ENCODE measurements around the gene C2orf72. TPM values are rescaled to one million over a fixed set of nuclear protein-coding genes. Genes with fewer than 3 reads are reported as not detected.
A peak's percentile ranks its signal among the peaks of the same experiment; 100 is the strongest.

The C2orf72 gene
- total and polyA plus RNA-seq, 2 of the 13 experiments (the other 11 are each of a cell fraction or from before 2014, with no cell fraction given), result 147 to 203 TPM

DNA sequence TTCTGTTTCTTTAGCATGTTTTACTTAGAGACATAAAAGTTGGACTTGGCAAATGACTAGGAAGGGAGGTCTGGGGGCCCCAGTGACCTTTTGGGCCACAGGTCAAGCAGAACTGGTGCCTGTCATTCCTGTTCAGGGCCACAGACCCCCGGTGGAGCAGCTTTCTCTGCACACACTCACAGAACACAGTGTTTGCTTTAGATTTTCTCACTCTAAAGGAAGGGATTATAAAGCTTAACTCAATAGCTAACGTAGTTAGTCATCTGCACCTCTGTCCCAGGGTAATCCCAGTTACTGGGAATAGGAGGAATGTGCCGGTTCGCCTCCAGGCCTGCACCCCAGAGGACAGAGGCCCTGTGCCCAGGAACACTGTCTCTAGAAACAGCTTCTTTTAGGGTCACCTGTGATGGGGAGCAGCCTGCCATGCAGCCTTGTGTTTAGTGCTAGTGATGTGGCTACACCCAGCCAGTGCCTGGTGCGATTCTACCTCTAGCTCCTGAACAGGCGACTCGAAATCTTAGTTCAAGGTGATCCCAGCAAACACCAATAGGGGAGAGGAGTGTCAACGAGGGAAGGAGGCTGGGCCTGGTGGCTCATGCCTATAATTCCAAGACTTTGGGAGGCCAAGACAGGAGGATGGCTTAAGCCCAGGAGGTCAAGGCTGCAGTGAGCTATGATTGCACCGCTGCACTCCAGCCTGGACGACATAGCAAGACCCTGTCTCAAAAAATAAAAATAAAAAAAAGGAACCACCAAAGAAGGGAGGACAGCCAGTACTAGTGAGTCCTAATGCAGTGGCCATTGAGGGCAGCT lies 29.8 kb upstream of the C2orf72 start (continued):
- TF ChIP-seq U2AF1 (optimal IDR thresholded peaks at IDR 0.05; ENCODE audit: low read depth, low read length), result no peak
- 0 out of 2 replicates have a peak, but pooled peaks have one; percentile 30 for TF ChIP-seq DRAP1 (CRISPR knock-in tag; IDR thresholded peaks at IDR 0.05)
- no peak for TF ChIP-seq TARDBP (CRISPR knock-in tag; IDR thresholded peaks at IDR 0.05)
- TF ChIP-seq, protein P1, sequence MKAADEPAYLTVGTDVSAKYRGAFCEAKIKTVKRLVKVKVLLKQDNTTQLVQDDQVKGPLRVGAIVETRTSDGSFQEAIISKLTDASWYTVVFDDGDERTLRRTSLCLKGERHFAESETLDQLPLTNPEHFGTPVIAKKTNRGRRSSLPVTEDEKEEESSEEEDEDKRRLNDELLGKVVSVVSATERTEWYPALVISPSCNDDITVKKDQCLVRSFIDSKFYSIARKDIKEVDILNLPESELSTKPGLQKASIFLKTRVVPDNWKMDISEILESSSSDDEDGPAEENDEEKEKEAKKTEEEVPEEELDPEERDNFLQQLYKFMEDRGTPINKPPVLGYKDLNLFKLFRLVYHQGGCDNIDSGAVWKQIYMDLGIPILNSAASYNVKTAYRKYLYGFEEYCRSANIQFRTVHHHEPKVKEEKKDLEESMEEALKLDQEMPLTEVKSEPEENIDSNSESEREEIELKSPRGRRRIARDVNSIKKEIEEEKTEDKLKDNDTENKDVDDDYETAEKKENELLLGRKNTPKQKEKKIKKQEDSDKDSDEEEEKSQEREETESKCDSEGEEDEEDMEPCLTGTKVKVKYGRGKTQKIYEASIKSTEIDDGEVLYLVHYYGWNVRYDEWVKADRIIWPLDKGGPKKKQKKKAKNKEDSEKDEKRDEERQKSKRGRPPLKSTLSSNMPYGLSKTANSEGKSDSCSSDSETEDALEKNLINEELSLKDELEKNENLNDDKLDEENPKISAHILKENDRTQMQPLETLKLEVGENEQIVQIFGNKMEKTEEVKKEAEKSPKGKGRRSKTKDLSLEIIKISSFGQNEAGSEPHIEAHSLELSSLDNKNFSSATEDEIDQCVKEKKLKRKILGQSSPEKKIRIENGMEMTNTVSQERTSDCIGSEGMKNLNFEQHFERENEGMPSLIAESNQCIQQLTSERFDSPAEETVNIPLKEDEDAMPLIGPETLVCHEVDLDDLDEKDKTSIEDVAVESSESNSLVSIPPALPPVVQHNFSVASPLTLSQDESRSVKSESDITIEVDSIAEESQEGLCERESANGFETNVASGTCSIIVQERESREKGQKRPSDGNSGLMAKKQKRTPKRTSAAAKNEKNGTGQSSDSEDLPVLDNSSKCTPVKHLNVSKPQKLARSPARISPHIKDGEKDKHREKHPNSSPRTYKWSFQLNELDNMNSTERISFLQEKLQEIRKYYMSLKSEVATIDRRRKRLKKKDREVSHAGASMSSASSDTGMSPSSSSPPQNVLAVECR (CRISPR knock-in tag; IDR thresholded peaks at IDR 0.05; ENCODE audit: borderline replicate concordance), result peak; percentile 34; the same call in 1 of the 2 replicates
- TF ChIP-seq NFAT5 (CRISPR knock-in tag; IDR thresholded peaks at IDR 0.05), result no peak
- TF ChIP-seq, protein P2, sequence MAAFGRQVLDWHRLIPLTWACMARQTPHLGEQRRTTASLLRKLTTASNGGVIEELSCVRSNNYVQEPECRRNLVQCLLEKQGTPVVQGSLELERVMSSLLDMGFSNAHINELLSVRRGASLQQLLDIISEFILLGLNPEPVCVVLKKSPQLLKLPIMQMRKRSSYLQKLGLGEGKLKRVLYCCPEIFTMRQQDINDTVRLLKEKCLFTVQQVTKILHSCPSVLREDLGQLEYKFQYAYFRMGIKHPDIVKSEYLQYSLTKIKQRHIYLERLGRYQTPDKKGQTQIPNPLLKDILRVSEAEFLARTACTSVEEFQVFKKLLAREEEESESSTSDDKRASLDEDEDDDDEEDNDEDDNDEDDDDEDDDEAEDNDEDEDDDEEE (CRISPR knock-in tag; IDR thresholded peaks at IDR 0.05), result no peak
- TF ChIP-seq ZNF205 (CRISPR knock-in tag; IDR thresholded peaks at IDR 0.05), result no peak
- TF ChIP-seq TFE3 (CRISPR knock-in tag; IDR thresholded peaks at IDR 0.05), result no peak
- TF ChIP-seq, protein P3, sequence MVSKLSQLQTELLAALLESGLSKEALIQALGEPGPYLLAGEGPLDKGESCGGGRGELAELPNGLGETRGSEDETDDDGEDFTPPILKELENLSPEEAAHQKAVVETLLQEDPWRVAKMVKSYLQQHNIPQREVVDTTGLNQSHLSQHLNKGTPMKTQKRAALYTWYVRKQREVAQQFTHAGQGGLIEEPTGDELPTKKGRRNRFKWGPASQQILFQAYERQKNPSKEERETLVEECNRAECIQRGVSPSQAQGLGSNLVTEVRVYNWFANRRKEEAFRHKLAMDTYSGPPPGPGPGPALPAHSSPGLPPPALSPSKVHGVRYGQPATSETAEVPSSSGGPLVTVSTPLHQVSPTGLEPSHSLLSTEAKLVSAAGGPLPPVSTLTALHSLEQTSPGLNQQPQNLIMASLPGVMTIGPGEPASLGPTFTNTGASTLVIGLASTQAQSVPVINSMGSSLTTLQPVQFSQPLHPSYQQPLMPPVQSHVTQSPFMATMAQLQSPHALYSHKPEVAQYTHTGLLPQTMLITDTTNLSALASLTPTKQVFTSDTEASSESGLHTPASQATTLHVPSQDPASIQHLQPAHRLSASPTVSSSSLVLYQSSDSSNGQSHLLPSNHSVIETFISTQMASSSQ (IDR thresholded peaks at IDR 0.05; ENCODE audit: low read depth), result peak; percentile 42; the same call in 1 of the 2 replicates
- TF ChIP-seq, protein P3 (CRISPR knock-in tag; IDR thresholded peaks at IDR 0.05; ENCODE audit: borderline replicate concordance), result peak; percentile 50; the same call in 1 of the 2 replicates

Data from HepG2 (cell line).